ENCODE measurements around the gene FBXO3. TPM values are rescaled to one million over a fixed set of nuclear protein-coding genes. Genes with fewer than 3 reads are reported as not detected.

FBXO3 gene
- total and polyA plus RNA-seq, 2 experiments from 2014 or later = 12.5 to 28.4 TPM

DNA sequence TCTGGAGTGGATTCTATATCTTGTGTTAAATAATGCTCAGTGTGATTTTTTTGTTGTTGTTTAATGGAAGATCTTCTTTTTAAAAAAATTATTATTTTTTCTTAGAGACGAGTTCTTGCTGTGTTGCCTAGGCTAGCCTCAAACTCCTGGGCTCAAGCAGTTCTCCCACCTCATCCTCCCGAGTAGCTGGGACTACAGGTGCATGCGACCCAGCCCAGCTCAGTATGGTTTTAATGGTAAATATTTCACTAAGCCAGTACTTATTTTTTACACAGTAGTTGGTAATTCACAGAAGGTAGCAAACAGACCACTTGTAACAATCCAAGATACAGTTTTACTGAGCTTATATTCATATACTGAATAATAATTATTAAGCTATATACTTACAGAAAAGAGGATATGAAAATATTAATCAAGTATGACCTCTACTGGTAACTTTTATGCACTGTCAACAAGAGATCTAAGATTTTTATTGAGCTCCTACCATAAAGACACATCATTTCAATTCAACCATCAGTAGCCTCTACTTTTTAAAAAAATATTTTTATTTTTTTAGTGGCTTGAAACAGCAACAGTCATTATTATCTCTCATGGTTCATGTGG, 32.0 kb downstream of the FBXO3 start:
- no peak overlapping the region for H3K27ac Mint-ChIP-seq
- ATAC-seq = no peak

DNA sequence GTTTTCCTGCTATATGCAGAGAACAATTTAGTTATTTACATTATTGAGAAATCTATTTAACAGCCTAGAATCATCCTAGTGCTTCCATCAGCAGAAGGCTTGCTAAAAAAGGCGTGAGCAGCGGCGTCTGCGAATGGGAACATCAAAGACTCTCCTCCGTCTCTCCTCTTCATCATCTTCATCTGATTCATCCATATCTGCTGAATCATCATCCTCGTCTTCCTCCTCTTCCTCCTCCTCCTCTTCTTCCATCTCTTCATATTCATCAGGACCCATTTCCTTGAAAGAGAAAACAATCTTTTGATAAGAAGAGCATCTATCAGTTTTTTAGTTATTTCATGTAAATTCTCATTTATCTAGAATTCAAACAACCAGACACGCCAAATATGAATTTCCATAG, 32.5 kb downstream of the FBXO3 start:
- Histone ChIP-seq H3K79me2 (replicated peaks; ENCODE audit: insufficient read depth) (no peaks in the 10 kb centered on the region), H2AFZ (no peak overlapping the region), H4K20me1 (replicated peaks; ENCODE audit: insufficient read depth) (no peaks in the 10 kb centered on the region), H3K4me2 (no peak overlapping the region), H3K4me3 (no peak overlapping the region), H3K9me2 (ENCODE audit: insufficient read depth) (no peaks in the 10 kb centered on the region), H3K27me3 (ENCODE audit: insufficient read depth) (no peaks in the 10 kb centered on the region), H3K27ac (ENCODE audit: low read depth) (no peak overlapping the region), H3K4me1 (ENCODE audit: insufficient read depth) (peaks cover 8% of the 10 kb centered on the region; the same call in 1 of the 2 replicates), H3F3A (replicated peaks; ENCODE audit: low read depth) (no peaks in the 10 kb centered on the region), H3K36me3 (ENCODE audit: insufficient read depth) (no peaks in the 10 kb centered on the region)
- H3K27ac Mint-ChIP-seq = no peak overlapping the region
- H3K27me3 Mint-ChIP-seq (ENCODE audit: insufficient read depth, low read depth, poor library complexity) = peaks cover 2% of the 10 kb centered on the region
- DNase-seq (ENCODE audit: low spot score) = no peak
- peaks cover 7% of the 10 kb centered on the region for H3K4me1 Mint-ChIP-seq
- H3K36me3 Mint-ChIP-seq (ENCODE audit: low read depth) = no peaks in the 10 kb centered on the region
- no peak overlapping the region for H3K4me3 Mint-ChIP-seq
- ATAC-seq = no peak
- no peaks in the 10 kb centered on the region for H3K9me3 Mint-ChIP-seq
- TF ChIP-seq EZH2phosphoT487 (IDR thresholded peaks at IDR 0.05; ENCODE audit: unreplicated experiment) = no peak
- TF ChIP-seq STAT1 (IDR thresholded peaks at IDR 0.05; ENCODE audit: unreplicated experiment) = no peak
- no peak for TF ChIP-seq EZH2 (IDR thresholded peaks at IDR 0.05; ENCODE audit: low read depth, unreplicated experiment)
- TF ChIP-seq, protein P1, sequence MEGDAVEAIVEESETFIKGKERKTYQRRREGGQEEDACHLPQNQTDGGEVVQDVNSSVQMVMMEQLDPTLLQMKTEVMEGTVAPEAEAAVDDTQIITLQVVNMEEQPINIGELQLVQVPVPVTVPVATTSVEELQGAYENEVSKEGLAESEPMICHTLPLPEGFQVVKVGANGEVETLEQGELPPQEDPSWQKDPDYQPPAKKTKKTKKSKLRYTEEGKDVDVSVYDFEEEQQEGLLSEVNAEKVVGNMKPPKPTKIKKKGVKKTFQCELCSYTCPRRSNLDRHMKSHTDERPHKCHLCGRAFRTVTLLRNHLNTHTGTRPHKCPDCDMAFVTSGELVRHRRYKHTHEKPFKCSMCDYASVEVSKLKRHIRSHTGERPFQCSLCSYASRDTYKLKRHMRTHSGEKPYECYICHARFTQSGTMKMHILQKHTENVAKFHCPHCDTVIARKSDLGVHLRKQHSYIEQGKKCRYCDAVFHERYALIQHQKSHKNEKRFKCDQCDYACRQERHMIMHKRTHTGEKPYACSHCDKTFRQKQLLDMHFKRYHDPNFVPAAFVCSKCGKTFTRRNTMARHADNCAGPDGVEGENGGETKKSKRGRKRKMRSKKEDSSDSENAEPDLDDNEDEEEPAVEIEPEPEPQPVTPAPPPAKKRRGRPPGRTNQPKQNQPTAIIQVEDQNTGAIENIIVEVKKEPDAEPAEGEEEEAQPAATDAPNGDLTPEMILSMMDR (conservative IDR thresholded peaks at IDR 0.05; ENCODE audit: low read depth in 2 of 2) = no peak

More for the DNA sequence above, 32.0 kb downstream of the FBXO3 start:
- Histone ChIP-seq H3K27me3 (ENCODE audit: insufficient read depth) (no peaks in the 10 kb centered on the region), H3K27ac (ENCODE audit: low read depth) (no peak overlapping the region), H2AFZ (no peak overlapping the region), H3K36me3 (ENCODE audit: insufficient read depth) (no peaks in the 10 kb centered on the region), H3F3A (replicated peaks; ENCODE audit: low read depth) (no peaks in the 10 kb centered on the region), H3K79me2 (replicated peaks; ENCODE audit: insufficient read depth) (no peaks in the 10 kb centered on the region), H3K4me1 (ENCODE audit: insufficient read depth) (peaks cover 3% of the 10 kb centered on the region; the same call in 1 of the 2 replicates), H4K20me1 (replicated peaks; ENCODE audit: insufficient read depth) (no peaks in the 10 kb centered on the region), H3K4me3 (no peak overlapping the region), H3K9me2 (ENCODE audit: insufficient read depth) (no peaks in the 10 kb centered on the region), H3K4me2 (no peak overlapping the region)
- no peaks in the 10 kb centered on the region for H3K36me3 Mint-ChIP-seq (ENCODE audit: low read depth)
- no peak for DNase-seq (ENCODE audit: low spot score)
- peaks cover 3% of the 10 kb centered on the region; the same call in 2 of the 3 replicates for H3K4me1 Mint-ChIP-seq
- no peaks in the 10 kb centered on the region for H3K27me3 Mint-ChIP-seq (ENCODE audit: insufficient read depth, low read depth, poor library complexity)
- no peak overlapping the region for H3K4me3 Mint-ChIP-seq
- TF ChIP-seq EZH2 (IDR thresholded peaks at IDR 0.05; ENCODE audit: low read depth, unreplicated experiment) = no peak
- TF ChIP-seq ZNF114 (CRISPR knock-in tag; IDR thresholded peaks at IDR 0.05) = no peak
- no peak for TF ChIP-seq STAT1 (IDR thresholded peaks at IDR 0.05; ENCODE audit: unreplicated experiment)
- TF ChIP-seq, protein P1 (conservative IDR thresholded peaks at IDR 0.05; ENCODE audit: low read depth in 2 of 2) = peak in 1 of 2 experiments; percentile 37; a peak in 3 of 4 replicates
- TF ChIP-seq POLR2AphosphoS5 (IDR thresholded peaks at IDR 0.05; ENCODE audit: low read depth) = no peak
- no peak for TF ChIP-seq CREB1 (CRISPR knock-in tag; IDR thresholded peaks at IDR 0.05; ENCODE audit: low read depth)
- TF ChIP-seq EZH2phosphoT487 (IDR thresholded peaks at IDR 0.05; ENCODE audit: unreplicated experiment) = no peak
- TF ChIP-seq, protein P2, sequence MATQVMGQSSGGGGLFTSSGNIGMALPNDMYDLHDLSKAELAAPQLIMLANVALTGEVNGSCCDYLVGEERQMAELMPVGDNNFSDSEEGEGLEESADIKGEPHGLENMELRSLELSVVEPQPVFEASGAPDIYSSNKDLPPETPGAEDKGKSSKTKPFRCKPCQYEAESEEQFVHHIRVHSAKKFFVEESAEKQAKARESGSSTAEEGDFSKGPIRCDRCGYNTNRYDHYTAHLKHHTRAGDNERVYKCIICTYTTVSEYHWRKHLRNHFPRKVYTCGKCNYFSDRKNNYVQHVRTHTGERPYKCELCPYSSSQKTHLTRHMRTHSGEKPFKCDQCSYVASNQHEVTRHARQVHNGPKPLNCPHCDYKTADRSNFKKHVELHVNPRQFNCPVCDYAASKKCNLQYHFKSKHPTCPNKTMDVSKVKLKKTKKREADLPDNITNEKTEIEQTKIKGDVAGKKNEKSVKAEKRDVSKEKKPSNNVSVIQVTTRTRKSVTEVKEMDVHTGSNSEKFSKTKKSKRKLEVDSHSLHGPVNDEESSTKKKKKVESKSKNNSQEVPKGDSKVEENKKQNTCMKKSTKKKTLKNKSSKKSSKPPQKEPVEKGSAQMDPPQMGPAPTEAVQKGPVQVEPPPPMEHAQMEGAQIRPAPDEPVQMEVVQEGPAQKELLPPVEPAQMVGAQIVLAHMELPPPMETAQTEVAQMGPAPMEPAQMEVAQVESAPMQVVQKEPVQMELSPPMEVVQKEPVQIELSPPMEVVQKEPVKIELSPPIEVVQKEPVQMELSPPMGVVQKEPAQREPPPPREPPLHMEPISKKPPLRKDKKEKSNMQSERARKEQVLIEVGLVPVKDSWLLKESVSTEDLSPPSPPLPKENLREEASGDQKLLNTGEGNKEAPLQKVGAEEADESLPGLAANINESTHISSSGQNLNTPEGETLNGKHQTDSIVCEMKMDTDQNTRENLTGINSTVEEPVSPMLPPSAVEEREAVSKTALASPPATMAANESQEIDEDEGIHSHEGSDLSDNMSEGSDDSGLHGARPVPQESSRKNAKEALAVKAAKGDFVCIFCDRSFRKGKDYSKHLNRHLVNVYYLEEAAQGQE (IDR thresholded peaks at IDR 0.05; ENCODE audit: unreplicated experiment) = no peak
- TF ChIP-seq JUNB (IDR thresholded peaks at IDR 0.05; ENCODE audit: unreplicated experiment) = no peak
- H3K9me3 Mint-ChIP-seq = no peaks in the 10 kb centered on the region
